Measurements from ENCODE around the gene CCP110.

DNA sequence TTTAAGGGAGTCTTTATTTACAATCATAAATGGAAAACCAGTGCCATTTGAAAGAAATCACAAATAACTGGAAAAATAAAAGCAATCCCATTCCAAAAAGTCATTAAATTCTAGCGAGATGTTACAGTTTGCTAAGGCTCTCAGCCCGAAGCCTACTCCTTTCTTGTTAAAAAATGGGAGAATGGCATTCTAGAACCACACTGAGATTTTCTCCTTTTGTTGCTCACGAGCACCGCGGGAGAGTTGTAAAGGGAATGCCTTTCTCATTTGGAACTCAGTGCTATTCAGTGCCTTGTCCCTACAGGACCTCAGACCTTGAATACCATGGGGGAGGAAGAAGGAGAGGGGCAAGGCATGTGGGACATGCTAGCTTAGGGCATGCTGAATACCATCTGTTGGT is 38.1 kb upstream of the CCP110 start:
- TF ChIP-seq CHCHD3 (CRISPR knock-in tag; IDR thresholded peaks at IDR 0.05) (no peak), STAT5B (CRISPR knock-in tag; IDR thresholded peaks at IDR 0.05) (no peak), ELF4 (CRISPR knock-in tag; IDR thresholded peaks at IDR 0.05; ENCODE audit: borderline replicate concordance) (no peak), NR3C1 (CRISPR knock-in tag; IDR thresholded peaks at IDR 0.05) (no peak)
- TF ChIP-seq, protein P1, sequence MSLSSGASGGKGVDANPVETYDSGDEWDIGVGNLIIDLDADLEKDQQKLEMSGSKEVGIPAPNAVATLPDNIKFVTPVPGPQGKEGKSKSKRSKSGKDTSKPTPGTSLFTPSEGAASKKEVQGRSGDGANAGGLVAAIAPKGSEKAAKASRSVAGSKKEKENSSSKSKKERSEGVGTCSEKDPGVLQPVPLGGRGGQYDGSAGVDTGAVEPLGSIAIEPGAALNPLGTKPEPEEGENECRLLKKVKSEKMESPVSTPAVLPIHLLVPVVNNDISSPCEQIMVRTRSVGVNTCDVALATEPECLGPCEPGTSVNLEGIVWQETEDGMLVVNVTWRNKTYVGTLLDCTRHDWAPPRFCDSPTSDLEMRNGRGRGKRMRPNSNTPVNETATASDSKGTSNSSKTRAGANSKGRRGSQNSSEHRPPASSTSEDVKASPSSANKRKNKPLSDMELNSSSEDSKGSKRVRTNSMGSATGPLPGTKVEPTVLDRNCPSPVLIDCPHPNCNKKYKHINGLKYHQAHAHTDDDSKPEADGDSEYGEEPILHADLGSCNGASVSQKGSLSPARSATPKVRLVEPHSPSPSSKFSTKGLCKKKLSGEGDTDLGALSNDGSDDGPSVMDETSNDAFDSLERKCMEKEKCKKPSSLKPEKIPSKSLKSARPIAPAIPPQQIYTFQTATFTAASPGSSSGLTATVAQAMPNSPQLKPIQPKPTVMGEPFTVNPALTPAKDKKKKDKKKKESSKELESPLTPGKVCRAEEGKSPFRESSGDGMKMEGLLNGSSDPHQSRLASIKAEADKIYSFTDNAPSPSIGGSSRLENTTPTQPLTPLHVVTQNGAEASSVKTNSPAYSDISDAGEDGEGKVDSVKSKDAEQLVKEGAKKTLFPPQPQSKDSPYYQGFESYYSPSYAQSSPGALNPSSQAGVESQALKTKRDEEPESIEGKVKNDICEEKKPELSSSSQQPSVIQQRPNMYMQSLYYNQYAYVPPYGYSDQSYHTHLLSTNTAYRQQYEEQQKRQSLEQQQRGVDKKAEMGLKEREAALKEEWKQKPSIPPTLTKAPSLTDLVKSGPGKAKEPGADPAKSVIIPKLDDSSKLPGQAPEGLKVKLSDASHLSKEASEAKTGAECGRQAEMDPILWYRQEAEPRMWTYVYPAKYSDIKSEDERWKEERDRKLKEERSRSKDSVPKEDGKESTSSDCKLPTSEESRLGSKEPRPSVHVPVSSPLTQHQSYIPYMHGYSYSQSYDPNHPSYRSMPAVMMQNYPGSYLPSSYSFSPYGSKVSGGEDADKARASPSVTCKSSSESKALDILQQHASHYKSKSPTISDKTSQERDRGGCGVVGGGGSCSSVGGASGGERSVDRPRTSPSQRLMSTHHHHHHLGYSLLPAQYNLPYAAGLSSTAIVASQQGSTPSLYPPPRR (CRISPR knock-in tag; IDR thresholded peaks at IDR 0.05; ENCODE audit: borderline replicate concordance) = no peak
- TF ChIP-seq, protein P2, sequence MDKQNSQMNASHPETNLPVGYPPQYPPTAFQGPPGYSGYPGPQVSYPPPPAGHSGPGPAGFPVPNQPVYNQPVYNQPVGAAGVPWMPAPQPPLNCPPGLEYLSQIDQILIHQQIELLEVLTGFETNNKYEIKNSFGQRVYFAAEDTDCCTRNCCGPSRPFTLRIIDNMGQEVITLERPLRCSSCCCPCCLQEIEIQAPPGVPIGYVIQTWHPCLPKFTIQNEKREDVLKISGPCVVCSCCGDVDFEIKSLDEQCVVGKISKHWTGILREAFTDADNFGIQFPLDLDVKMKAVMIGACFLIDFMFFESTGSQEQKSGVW (CRISPR knock-in tag; IDR thresholded peaks at IDR 0.05; ENCODE audit: borderline replicate concordance) = no peak
